Activated naive CD8-positive, alpha-beta T cell treated with anti-CD3 and anti-CD28 coated beads, Interleukin-2, amount 50 U/mL, for 16 hours (primary cell): ENCODE data around the gene FES.
"Not testable (repeated sequence)": the region's sequence is repeated elsewhere in the genome, so short reads cannot be mapped to it uniquely, and the experiment has no call there.

Experiments
- DNase-seq: peaks from one replicate; pipeline ENCODE4 v3.0.0-alpha.2; 2020; ENCODE audit warnings: low read depth, low spot score

FES gene

GRCh38 chr15:90860942-90861675 is 23.2 kb upstream of the FES start:
- DNase-seq = no peak

DNA sequence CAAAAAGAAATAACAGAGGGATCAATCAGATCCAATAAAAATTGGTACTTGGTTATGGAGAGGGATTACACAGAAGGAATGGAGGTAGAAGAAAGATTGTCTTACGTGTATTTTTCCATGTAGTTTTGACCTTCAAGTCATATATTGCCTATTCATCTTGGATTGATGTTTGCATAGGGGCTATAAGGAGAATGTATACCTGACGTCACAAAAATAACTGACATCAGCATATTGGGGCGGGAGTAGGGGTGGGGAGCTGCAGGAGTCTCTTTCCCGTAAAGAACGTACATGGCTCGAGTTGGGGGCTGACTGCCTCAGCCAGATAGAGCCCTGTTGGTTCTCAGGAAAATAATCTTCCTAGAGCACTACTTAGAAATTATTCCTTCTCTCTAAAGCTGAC is 21.8 kb upstream of the FES start:
- no peak for DNase-seq

DNA sequence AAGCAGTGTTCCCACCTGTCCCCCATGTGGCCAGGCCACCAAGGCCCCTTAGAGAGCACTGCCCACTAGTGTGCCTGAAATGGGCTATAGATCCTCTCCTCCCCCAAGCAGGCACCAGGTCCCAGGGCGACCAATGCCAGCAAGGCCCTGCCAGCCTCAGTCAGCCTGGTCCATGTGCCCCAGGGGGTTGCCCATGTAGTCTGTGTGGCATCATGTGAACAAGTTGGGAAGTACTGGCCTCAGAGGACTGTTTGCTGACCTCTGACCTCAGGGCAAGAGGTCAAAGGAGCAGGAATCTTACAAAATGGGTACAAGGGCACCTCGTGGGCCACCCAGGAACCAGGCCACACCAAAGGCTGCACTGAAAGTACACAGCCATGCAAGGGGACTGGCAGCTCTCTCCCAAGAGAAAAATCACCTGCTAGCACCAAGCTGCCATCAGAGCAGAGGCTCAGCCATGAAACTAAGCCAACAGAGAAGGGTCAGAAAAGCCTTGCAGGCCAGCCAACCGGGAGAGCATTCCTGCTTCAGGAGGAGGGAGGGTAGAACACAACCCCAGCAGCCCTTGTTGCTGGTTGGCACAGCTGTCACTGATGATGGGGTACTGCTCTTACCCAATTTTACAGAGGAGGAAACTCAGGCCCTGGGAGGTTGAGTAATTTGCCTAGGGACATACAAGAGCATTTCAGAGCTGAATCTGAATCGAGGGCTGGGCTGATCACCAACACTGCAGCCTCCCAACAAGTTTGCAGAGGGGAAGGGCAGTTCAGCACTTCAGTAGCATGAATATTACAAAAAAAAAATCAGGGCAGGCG is 21.1 kb upstream of the FES start:
- DNase-seq = no peak

GRCh38 chr15:90863987-90864386 is 20.3 kb upstream of the FES start:
- DNase-seq = no peak

GRCh38 chr15:90864507-90864906 is 19.8 kb upstream of the FES start:
- no peak for DNase-seq

DNA sequence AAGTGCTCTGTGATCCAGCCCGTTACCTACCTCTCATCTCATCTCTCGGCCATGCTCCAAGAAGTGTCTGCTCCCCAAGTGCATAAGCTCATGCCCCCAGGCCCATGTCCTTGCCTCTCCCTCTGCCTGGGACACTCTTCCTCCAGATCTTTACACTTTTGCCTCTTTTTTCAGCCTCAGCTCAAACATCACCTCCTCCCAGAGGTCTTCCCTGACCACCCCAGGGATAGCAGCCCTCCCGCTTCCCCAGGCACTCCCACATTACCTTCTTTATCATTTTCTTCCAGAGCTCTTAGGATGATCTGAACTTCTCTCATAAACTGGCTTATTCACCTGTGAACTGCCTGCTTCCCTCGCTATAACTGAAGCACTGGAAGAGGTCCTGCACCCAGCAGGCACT is 18.6 kb upstream of the FES start:
- DNase-seq = no peak

DNA sequence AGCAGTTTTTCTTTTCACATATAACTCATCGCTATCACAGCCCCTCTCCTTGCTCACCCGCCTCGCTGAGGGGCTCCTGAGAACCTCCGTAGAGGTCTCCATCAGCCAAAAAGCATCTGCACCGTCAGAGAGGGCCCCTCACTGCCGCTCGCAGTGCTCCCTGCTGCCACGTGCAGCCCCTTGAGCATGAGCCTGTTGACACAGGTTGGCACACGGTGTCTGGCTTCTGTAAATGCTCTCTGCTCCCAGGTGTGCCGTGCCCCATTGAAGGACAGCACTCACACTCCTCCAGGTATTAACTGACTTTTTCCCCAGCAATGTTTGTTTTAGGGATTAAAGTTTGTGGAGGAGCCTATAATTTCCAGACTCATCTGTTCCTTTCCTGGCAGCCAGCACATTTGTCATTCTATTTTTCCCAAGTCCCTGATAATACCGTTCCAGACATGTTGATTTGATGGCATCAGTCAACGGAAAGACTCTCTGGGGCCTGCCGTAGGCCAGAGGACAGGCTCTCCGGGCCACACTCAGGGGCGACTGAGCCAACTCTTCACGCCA is 18.1 kb upstream of the FES start:
- DNase-seq = no peak

DNA sequence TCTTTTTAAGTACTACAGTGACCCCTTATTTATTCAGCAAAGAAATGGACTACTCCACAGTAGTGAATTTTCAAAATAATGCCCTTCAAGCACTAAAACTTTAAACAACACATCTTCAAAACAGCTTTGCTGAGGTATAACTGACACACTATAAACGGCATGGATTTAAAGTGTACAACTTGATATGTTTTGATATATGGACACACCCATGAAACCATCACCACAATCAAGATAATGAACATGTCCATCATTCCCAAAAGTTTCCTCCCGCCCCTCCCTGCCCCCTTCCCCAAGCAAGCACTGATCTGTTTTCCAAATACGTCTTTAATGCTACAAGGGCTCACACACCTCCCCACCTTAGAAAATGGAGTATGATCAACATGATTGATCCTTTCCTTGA is 17.5 kb upstream of the FES start:
- no peak for DNase-seq

DNA sequence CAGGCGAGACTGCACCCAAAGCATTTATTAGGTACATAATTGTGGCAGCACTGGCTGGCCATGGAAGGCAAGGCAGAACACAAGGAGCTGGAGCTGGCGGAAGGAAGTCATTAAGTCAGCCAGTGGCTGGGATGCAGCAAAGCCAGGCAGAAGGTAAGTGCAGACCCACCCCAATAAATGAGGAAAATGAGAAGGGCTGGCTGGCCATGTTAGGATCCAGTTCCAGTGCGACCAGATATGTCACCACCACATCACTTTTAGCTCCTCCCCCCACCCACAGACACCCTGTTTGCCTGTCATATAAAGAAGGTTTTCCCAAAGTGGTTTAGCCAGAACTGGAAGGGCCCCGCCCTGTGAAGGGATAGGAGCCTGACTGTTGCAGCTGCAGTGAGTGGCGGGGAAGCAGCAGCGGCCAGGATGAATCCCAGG is 16.0 kb upstream of the FES start, which contains the start of gene FURIN:
Gene FURIN (plus strand): TSS at position 328 of the 429 bp plus-strand sequence. CDS start 7,153 bp downstream, outside the sequence.
- DNase-seq = no peak

DNA sequence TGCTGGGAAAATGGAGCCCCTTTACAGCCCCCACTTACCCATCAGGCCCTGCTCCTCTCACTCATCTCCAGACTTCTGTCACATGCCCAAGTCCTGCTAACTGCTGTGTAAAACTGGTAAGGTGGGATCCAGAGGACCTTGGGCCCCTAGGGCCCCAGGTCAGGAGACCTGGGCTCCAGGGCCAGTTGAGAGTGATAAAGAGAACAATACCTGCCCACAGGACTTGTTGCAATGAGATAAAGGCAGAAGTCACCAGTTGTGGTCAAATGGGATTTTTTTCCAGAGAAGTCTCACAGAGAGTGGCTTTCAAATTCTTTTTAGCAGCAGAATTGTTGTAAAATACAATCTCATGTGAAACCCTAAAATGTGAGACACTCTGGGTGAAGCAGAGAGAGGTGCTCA is 15.2 kb upstream of the FES start:
- no peak for DNase-seq

DNA sequence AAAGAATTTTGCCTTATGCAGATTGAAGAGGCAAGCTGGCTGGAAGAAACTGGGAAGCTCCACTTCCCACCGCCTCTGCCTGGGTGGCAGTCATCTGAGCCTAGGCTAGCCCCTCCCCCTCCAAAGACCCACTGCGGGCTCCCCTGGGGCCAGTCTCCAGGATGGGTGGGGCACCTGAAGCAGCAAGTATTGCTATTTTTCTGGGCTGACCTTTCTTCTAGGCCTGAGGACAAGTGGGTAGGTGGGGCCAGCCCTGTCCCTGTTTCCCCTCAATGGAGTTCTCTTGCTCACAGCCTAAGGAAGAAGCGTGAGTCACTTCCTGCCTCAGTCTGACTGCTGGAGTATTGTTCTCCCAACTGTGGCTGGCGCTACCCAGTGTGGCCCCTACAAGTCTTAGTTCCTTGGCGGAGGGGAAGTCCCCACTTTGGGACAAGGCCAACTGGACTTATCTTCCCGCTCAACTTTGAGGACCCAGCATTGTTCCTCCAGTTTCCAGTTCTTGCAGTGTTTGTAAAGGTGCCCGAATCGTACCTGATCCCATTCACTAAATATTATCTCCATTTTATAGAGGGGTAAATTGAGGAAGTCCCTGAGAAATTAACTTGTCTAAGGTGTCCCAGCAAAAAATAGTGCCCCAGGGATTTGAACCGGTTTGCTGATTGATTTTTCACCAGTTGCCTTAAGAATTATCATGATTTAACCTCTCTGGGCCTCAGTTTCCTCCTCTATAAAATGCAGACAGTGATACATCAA is 14.5 kb upstream of the FES start:
- DNase-seq = no peak

DNA sequence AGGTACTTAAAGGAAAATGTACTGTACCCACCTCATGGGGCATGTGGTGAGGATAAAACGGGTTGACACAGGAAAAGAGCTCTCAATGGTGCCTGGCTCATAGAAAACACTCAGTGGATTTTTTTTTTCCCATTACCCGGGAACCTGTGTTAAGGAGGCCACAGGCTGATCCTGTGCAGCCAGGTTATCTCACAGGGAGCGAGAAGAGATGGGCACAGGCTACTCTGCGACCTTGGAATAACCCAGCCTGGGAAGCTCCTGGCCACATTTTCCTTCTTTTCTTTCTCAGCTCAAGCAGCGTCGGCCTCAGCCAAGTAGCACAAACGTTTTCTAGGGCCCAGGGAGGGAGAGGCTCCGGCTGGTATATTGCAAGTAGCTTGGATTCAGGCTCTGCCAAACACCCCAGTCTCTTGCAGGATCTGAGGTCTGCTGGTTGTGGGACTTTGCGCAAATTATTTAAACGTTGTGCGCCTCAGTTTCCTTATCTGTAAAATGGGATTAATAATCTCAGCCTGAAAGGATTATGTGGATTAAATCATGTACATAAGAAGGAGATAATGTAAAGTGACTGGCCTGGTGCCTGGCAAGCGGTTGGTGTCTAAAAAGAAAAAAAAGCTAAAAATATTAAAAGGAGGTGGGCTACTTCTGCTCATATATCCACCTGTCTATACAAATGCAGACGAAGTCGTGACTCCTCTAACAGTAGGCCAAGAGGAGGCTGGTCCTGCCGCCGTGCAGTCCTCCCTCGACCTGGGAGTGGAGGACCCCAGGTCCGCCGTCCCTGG is 13.8 kb upstream of the FES start:
- DNase-seq = no peak

GRCh38 chr15:90871139-90871715 is 13.1 kb upstream of the FES start:
- DNase-seq = no peak

DNA sequence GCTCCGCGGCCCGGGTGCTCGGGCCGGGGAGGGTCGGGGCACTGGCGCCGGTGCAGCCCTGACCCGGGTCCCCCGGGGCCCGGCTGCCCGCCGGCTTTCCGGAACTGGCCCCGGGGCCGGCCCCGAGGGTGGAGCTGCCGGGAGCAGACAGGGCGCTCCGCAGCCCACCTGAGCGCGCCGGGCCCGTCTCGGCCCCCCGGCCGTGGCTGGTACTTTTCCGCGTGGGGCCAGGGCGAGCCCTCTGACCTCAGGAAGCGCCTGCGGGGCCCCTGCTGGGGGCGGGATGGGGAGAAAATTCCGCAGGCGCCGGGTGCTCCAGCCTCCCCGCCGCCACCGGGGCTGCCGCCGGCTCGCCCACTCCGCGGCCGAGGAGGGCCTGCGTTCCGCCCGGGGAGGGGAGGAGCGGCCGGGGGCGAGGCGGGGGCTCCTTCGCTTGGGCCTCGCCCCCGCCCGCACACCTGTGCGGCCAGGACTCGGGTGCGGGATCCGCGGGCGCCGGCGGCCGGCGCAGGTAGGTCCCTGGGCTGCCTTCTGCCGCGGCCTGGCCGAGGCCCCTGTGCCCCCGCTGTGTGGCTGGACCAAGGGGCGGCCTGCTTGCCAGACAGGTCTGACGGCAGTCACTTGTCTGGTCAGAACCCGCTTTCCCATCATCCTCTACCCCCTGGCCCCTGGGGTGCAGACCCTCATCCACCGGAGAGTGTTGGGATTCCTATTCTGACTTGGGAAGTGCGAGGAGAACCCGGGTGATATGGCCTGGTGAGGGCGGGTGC is 12.4 kb upstream of the FES start:
- DNase-seq = no peak

DNA sequence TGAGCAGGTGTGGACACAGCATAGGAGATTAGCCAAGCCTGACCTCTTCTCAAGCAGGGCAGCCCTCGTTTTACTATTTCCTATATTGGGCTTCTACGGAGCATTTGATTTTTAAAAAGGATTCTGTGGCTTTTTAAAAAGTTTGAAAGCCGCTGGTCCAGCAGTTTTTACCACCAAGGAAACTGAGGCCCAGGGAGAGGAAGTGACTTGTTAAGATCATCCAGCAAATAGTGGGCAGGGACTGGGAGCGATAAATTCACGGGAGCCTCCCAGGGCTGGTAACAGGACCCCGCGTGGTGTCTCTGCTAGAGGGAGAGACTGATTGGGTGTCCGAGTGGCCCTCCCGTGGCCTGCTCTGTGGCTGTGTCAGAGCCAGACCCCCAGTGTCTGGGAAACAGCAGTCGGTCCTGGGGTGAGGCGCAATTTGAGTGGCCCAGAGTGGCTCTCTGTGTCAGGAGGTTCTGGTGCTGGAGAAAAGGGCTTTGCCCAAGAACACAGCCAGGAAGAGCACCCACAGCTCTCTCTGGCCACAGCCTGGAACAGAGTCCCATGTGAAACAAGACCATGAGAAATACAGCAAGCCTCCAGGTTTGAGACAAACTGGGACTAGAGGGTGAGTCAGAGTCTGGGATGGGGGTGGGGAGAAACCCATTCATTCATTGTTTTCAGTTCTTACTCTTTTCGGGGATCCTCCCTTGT is 11.7 kb upstream of the FES start:
- DNase-seq = no peak

DNA sequence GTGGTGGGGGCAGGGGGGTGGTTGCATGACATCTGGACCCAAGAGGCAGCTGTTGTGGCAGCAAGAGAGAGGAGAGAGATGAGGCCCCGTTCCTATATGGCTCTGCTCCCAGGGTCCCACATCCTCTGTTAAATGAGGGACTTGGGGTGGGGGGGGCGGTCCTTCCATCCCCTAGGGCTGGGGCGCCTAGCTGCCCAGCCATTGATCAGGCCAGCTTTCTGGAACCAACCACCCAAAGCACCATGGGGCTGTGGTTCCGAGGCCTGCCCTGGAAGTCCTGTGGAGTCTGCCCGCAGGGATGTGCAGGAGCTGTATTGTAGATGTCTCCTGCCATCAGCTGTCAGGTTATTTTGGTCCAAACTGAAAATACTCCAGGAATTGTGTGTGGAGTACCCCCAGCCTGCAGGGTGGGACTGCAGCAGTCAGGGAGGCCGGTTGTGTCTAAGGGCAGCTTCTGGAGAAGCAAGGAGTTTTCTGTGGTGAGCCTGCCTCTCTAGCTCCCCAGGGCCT is 10.8 kb upstream of the FES start:
- no peak for DNase-seq

DNA sequence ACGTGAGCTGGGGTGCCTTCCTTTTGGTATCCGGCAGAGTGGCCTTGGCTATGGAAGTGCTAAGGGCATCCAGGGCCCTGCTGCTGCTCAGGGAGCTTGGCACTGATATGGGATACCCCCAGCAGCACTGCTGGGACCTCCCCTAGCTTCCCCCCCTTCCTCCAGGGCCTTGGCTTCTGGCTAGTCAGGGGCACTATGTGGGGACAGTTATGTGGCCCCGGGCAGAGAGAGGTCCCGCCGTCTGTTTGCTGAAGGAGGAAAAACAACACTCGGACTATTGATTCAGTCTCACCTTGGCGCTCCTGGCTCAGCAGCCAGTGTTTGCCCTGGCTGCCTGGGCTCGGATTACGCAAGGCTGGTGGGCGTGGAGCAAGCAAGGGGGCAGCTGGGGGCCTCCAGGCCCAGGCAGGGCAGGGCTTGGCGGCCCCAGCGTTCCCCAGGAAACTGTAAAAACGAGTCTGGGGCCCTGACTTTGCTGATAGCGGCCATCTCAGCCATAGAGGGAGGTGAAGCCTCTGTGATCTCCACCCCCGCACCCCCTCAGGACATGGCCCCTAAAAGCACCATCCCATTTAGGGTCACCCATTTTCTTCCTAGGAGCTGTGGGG is 10.2 kb upstream of the FES start:
- no peak for DNase-seq

DNA sequence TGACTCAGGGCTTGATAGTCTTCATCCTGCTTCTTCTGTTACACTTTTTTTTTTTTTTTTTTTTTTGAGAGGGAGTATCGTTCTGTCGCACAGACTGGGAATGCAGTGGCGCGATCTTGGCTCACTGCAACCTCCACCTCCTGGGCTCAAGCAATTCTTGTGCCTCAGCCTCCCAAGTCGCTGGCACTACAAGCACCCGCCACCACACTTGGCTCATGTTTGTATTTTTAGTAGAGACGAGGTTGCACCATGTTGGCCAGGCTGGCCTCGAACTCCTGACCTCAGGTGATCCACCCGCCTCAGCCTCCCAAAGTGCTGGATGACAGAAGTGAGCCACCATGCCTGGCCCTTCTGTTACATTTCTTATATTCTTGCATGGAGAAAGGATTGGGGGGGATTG is 9.3 kb upstream of the FES start:
- not testable (repeated sequence) for DNase-seq

DNA sequence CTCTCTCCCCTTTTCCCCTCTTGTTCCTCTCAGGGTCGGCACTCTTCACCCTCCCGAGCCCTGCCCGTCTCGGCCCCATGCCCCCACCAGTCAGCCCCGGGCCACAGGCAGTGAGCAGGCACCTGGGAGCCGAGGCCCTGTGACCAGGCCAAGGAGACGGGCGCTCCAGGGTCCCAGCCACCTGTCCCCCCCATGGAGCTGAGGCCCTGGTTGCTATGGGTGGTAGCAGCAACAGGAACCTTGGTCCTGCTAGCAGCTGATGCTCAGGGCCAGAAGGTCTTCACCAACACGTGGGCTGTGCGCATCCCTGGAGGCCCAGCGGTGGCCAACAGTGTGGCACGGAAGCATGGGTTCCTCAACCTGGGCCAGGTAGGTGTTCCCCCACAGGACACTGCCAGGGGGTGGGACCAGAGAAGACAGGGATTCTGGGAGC is 8.7 kb upstream of the FES start:
- no peak for DNase-seq
